HepG2 (cell line): ENCODE results near the gene C1orf198. TPM values are rescaled to one million over a fixed set of nuclear protein-coding genes. Genes with fewer than 3 reads are reported as not detected.

Source experiments
- ATAC-seq: fragments of 200-7000 bp; cut with Tn5 transposase; 3 replicates; pipeline ENCODE4 v1.9.1; 2020; ENCODE audit warnings: mild to moderate bottlenecking, moderate library complexity
- BruUV-seq: library from RNA; stranded (reverse); fragments of 400-500 nt; replicated peaks from 2 replicates; lab custom pipeline; 2021; lab: Mats Ljungman, UMichigan
- CTCF ChIA-PET: fragments of 300-600 bp; formaldehyde crosslinking; extraction: SDS; loops from one replicate; lab custom pipeline; 2021; ENCODE audit warnings: low total read pairs, inconsistent platforms, low intra/inter-chr PET ratio; lab: Yijun Ruan, JAX
- POLR2A ChIA-PET: fragments of 350-600 bp; sonication (Branson Sonifier 250); formaldehyde crosslinking; loops from one replicate; lab custom pipeline; 2020; ENCODE audit warnings: antibody characterized with exemption, inconsistent platforms; lab: Yijun Ruan, JAX
- DNase-seq: peaks from one replicate; pipeline ENCODE4 v3.0.0-alpha.2; 2015; ENCODE audit warnings: low spot score
- FAIRE-seq: peaks from 3 replicates; lab custom pipeline; 2011; peaks lifted over from hg19 to GRCh38; lab: Jason Lieb, UNC
- H2AFZ ChIP-seq: one replicate; pipeline ENCODE4 v1.6.1; 2011; ENCODE audit warnings: low read length, inconsistent platforms
- H3K27ac ChIP-seq: fragments of 300-600 bp; 3 replicates; pipeline ENCODE4 v1.8.0; 2011; ENCODE audit warnings: mixed run types, mild to moderate bottlenecking, mixed read lengths, low read length, inconsistent platforms; ENCODE audit not compliant: insufficient read depth; ENCODE audit errors: extremely low read length
- H3K27me3 ChIP-seq, 2 experiments: fragments of 200-600 bp in 1 of 2; 2 replicates in 1 of 2; 3 replicates in 1 of 2; pipeline versions ENCODE4 v1.6.0 to v1.8.0; 2011; ENCODE audit warnings: low read length in 2 of 2, mild to moderate bottlenecking in 2 of 2, moderate library complexity in 2 of 2, inconsistent platforms in 1 of 2; ENCODE audit not compliant: insufficient read depth in 2 of 2, control insufficient read depth in 1 of 2
- H3K36me3 ChIP-seq, 2 experiments: fragments of 200-600 bp in 1 of 2; replicated peaks in 1 of 2; 2 replicates in 1 of 2; 3 replicates in 1 of 2; pipeline versions ENCODE4 v1.5.1 to v1.8.0; 2011; ENCODE audit warnings: low read length in 2 of 2, inconsistent platforms in 1 of 2; ENCODE audit not compliant: insufficient read depth in 2 of 2, control insufficient read depth in 1 of 2
- H3K4me1 ChIP-seq: 2 replicates; pipeline ENCODE4 v1.5.1; 2012; ENCODE audit warnings: low read length, inconsistent platforms; ENCODE audit not compliant: insufficient read depth
- H3K4me2 ChIP-seq: 2 replicates; pipeline ENCODE4 v1.6.0; 2011; ENCODE audit warnings: low read depth, low read length, inconsistent platforms
- H3K4me3 ChIP-seq, 3 experiments: fragments of 200-600 bp in 1 of 3; sonication (generic), shearing (Covaris generic) in 1 of 3; replicated peaks in 1 of 3; 2 replicates each; pipeline ENCODE4 v1.5.1; 2011 to 2016; ENCODE audit warnings: low read length in 3 of 3, inconsistent platforms in 2 of 3, low read depth in 2 of 3, mild to moderate bottlenecking in 2 of 3, control low read depth in 1 of 3, mixed read lengths in 1 of 3; ENCODE audit not compliant: insufficient read depth in 1 of 3
- H3K79me2 ChIP-seq: one replicate; pipeline ENCODE4 v1.6.1; 2011; ENCODE audit warnings: low read length, inconsistent platforms; ENCODE audit not compliant: insufficient read depth
- H3K9ac ChIP-seq: 2 replicates; pipeline ENCODE4 v1.6.0; 2011; ENCODE audit warnings: mild to moderate bottlenecking, low read depth, low read length, inconsistent platforms; ENCODE audit not compliant: insufficient read depth
- H3K9me3 ChIP-seq: 2 replicates; pipeline ENCODE4 v1.5.1; 2012; ENCODE audit warnings: mild to moderate bottlenecking, low read length
- H4K20me1 ChIP-seq: 2 replicates; pipeline ENCODE4 v1.6.0; 2011; ENCODE audit warnings: inconsistent platforms, mild to moderate bottlenecking, low read length, moderate library complexity; ENCODE audit not compliant: insufficient read depth
- NFKB2 ChIP-seq: sonication (generic); formaldehyde crosslinking; IDR thresholded peaks from 2 replicates; pipeline ENCODE4 v1.4.0; 2020; ENCODE audit warnings: missing genetic modification reagents, borderline replicate concordance
- NR2C2 ChIP-seq: sonication (generic); formaldehyde crosslinking; IDR thresholded peaks from 2 replicates; pipeline ENCODE4 v1.4.0; 2020; ENCODE audit warnings: missing genetic modification reagents, mild to moderate bottlenecking, moderate library complexity, borderline replicate concordance
- RARG ChIP-seq: sonication (generic); formaldehyde crosslinking; IDR thresholded peaks from 2 replicates; pipeline ENCODE4 v1.4.0; 2020; ENCODE audit warnings: low read depth, mild to moderate bottlenecking, missing genetic modification reagents
- TCF7L2 ChIP-seq: IDR thresholded peaks from 2 replicates; pipeline ENCODE4 v1.6.1; 2011; ENCODE audit warnings: mild to moderate bottlenecking, low read depth, low read length, moderate library complexity
- ZBTB7B ChIP-seq: sonication (generic); formaldehyde crosslinking; IDR thresholded peaks from 2 replicates; pipeline ENCODE4 v1.4.0; 2020; ENCODE audit warnings: missing genetic modification reagents
- ZNF451 ChIP-seq: sonication (generic); formaldehyde crosslinking; IDR thresholded peaks from 2 replicates; pipeline ENCODE4 v1.5.0; 2020; ENCODE audit warnings: mild to moderate bottlenecking, missing genetic modification reagents
- ZNF615 ChIP-seq: sonication (generic); formaldehyde crosslinking; IDR thresholded peaks from 2 replicates; pipeline ENCODE4 v1.5.0; 2020; ENCODE audit warnings: mild to moderate bottlenecking, missing genetic modification reagents, borderline replicate concordance
- ZNF782 ChIP-seq: sonication (generic); formaldehyde crosslinking; IDR thresholded peaks from 2 replicates; pipeline ENCODE4 v1.4.0; 2020; ENCODE audit warnings: missing genetic modification reagents, mild to moderate bottlenecking, borderline replicate concordance
- WGBS: methylation state at CpG from one replicate; pipeline ENCODE4 v1.1.6; 2017; ENCODE audit warnings: low lambda C conversion rate; 5-methylcytosine and 5-hydroxymethylcytosine counted together
- in situ Hi-C: cut with HindIII; loops from 2 replicates; pipeline ENCODE4 v1.10.0; 2017; ENCODE audit warnings: low pct_unique_long_range_greater_than_20kb; ENCODE audit not compliant: extremely low pct_ligation_motif_present
- intact Hi-C: fragments of 100-400 bp; cut with micrococcal nuclease; formaldehyde crosslinking; loops from one replicate; pipeline ENCODE4 v1.10.0; 2022; ENCODE audit not compliant: unreplicated experiment
- polyA plus RNA-seq, 8 experiments: library from polyadenylated mRNA; depleted of rRNA in 3 of 8; stranded (reverse) in 7 of 8; unstranded in 1 of 8; fragments of >200 nt; fragmentation: Illumina TruSeq in 4 of 8; extraction: Trizol in 4 of 8; gene quantifications; 2 replicates each; pipeline versions ENCODE4 v1.2.1 to v1.2.3, GENCODE V29; 2011 to 2016; ENCODE audit warnings: low read depth in 4 of 8, missing spikeins in 1 of 8, mixed read lengths in 1 of 8; ENCODE audit not compliant: insufficient read depth in 1 of 8
- total RNA-seq, 5 experiments: library from RNA; depleted of rRNA; stranded (reverse); fragments of >200 nt; fragmentation: Illumina TruSeq; extraction: Trizol; gene quantifications; 2 replicates each; pipeline ENCODE4 v1.2.3, GENCODE V29; 2016; ENCODE audit warnings: low read depth in 1 of 5
- TF ChIP-seq, protein P1 (sequence below): sonication (generic); formaldehyde crosslinking; IDR thresholded peaks from 2 replicates; pipeline ENCODE4; 2020; ENCODE audit warnings: missing genetic modification reagents, mild to moderate bottlenecking, borderline replicate concordance

The C1orf198 gene
- total and polyA plus RNA-seq, 2 of the 13 experiments (the other 11 are each of a cell fraction or from before 2014, with no cell fraction given) = 12.7 to 13.4 TPM

DNA sequence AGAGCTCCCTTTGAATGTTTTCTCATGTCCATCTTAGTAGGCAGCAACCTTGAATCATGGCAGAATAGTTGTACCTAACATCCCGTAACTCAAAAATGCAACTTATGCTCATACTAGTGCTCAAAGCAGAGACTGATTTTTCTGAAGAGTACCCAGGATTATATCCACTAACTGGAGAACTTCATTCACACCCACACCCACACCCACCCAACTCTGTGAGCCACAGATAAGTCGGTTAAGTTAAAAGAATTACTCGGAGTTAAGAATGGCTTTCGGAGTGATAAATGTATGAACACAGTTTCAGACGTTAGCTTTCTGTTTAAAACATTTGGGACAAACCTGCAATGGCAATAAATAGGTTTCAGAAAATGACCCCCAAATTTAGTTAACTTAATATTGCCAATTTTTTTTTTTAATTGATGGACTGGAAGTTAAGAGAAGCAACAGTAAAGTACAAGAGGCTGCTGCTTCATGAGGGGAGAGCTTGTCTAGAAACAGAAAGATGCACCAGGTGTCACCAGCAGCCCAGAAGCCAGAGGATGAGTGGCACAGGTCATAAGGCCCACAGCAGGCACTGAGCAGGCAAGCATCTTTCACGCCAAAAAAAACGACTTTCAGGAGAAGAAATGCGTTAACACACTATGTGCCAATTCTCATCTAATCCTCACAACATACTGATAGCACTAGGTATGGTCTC is 48.4 kb upstream of the C1orf198 start:
- BruUV-seq = no TSS peak
- peak; percentile 35; the same call in 2 of the 3 replicates for ATAC-seq
- H3K4me3 ChIP-seq = no peak overlapping the region
- H3K79me2 ChIP-seq = no peaks in the 10 kb centered on the region
- H3K27me3 ChIP-seq = no peaks in the 10 kb centered on the region
- TF ChIP-seq NR2C2 (no peak), NFKB2 (no peak), ZNF615 (CRISPR knock-in tag) (no peak), ZBTB7B (CRISPR knock-in tag) (no peak), RARG (CRISPR knock-in tag) (no peak), ZNF451 (no peak), TCF7L2 (no peak), ZNF782 (no peak)
- TF ChIP-seq, protein P1, sequence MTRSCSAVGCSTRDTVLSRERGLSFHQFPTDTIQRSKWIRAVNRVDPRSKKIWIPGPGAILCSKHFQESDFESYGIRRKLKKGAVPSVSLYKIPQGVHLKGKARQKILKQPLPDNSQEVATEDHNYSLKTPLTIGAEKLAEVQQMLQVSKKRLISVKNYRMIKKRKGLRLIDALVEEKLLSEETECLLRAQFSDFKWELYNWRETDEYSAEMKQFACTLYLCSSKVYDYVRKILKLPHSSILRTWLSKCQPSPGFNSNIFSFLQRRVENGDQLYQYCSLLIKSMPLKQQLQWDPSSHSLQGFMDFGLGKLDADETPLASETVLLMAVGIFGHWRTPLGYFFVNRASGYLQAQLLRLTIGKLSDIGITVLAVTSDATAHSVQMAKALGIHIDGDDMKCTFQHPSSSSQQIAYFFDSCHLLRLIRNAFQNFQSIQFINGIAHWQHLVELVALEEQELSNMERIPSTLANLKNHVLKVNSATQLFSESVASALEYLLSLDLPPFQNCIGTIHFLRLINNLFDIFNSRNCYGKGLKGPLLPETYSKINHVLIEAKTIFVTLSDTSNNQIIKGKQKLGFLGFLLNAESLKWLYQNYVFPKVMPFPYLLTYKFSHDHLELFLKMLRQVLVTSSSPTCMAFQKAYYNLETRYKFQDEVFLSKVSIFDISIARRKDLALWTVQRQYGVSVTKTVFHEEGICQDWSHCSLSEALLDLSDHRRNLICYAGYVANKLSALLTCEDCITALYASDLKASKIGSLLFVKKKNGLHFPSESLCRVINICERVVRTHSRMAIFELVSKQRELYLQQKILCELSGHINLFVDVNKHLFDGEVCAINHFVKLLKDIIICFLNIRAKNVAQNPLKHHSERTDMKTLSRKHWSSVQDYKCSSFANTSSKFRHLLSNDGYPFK (CRISPR knock-in tag) = no peak
- no peak overlapping the region for H3K4me2 ChIP-seq
- H4K20me1 ChIP-seq = no peaks in the 10 kb centered on the region
- H3K9ac ChIP-seq = no peak overlapping the region
- POLR2A ChIA-PET = no interaction called here
- WGBS = 95% methylated on average over 8 of the region's 8 CpGs
- in situ Hi-C loops (no loop called here), intact Hi-C loops (loop anchor here (1.0 to 5.0 kb wide), 5 partner anchors 63 to 296 kb away; partner anchors contain the start of gene ARV1)
- CTCF ChIA-PET = interaction anchor here (0.6 to 2.1 kb wide), 5 partner anchors 62 to 1390 kb away, joined by 3 to 12 read pairs (median 5); partner anchors contain the start of genes ARV1 and TTC13
- H3K27ac ChIP-seq = no peak overlapping the region
- H3K4me1 ChIP-seq = peaks cover 14% of the 10 kb centered on the region
- H2AFZ ChIP-seq = no peak overlapping the region
- DNase-seq = no peak
- no peaks in the 10 kb centered on the region for H3K9me3 ChIP-seq
- no peak for FAIRE-seq
- H3K36me3 ChIP-seq = peaks cover 0 to 19% of the 10 kb centered on the region in 2 experiments; a peak in 2 of 5 replicates
